Activated CD4-positive, alpha-beta T cell treated with anti-CD3 and anti-CD28 coated beads for 36 hours (primary cell): ENCODE measurements around the gene ELMO3. TPM values are rescaled to one million over a fixed set of nuclear protein-coding genes. Genes with fewer than 3 reads are reported as not detected.

Source experiments
- ATAC-seq: fragments of 200-7000 bp; cut with Tn5 transposase; one replicate; pipeline ENCODE4 v1.10.0; 2021; ENCODE audit warnings: mild to moderate bottlenecking, moderate library complexity
- CTCF ChIA-PET: fragments of 350-600 bp; sonication (Branson Sonifier 250); formaldehyde crosslinking; loops from one replicate; lab custom pipeline; 2021; ENCODE audit warnings: antibody characterized with exemption; lab: Charles Lee
- POLR2A ChIA-PET: fragments of 350-600 bp; sonication (Branson Sonifier 250); formaldehyde crosslinking; loops from one replicate; lab custom pipeline; 2021; ENCODE audit warnings: antibody characterized with exemption, inconsistent platforms; lab: Charles Lee
- DNase-seq: peaks from one replicate; pipeline ENCODE4 v3.0.0-alpha.2; 2020
- H3K27ac Mint-ChIP-seq: one replicate; pipeline ENCODE4 v1.8.0; 2021; ENCODE audit warnings: mixed read lengths
- H3K27me3 Mint-ChIP-seq: one replicate; pipeline ENCODE4 v1.8.0; 2021; ENCODE audit warnings: mixed read lengths
- H3K36me3 Mint-ChIP-seq: one replicate; pipeline ENCODE4 v1.8.0; 2021; ENCODE audit warnings: low read depth, mixed read lengths
- H3K4me1 Mint-ChIP-seq: one replicate; pipeline ENCODE4 v1.8.0; 2021; ENCODE audit warnings: mixed read lengths
- H3K4me3 Mint-ChIP-seq: one replicate; pipeline ENCODE4 v1.8.0; 2021; ENCODE audit warnings: mild to moderate bottlenecking, moderate library complexity, mixed read lengths
- H3K9me3 Mint-ChIP-seq: one replicate; pipeline ENCODE4 v1.8.0; 2021; ENCODE audit warnings: low read depth, mixed read lengths
- intact Hi-C, 2 experiments: fragments of 100-400 bp; cut with DNase I in 1 of 2; cut with micrococcal nuclease in 1 of 2; formaldehyde crosslinking; loops; one replicate each; pipeline versions ENCODE4 v1.14.2 to v1.15.1; 2022 to 2024; cut with DNase I, micrococcal nuclease
- total RNA-seq, 2 experiments: library from RNA; stranded (reverse); gene quantifications; one replicate each; pipeline ENCODE4 v1.2.3, GENCODE V29; 2021

Gene ELMO3
- total RNA-seq, 2 experiments from 2014 or later: 3.0 to 4.6 TPM

DNA sequence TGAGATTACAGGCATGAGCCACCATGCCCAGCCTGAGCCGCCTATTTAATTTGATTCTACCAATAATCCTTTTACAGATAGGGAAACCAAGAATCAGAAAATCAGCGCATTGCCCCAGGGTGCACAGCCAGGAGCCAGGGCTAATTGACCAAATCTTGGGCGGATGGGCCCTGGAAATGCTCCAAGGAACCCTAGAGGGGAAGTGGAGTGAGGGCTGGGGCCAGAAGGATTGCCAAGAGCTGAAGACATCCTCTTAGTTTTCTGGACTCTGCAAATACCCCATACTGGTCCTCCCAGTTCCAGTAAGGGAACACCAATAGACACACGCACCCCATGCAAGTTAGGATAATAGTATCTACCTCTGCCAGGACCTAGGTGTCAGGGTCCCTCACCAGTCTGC, 44.5 kb downstream of the ELMO3 start:
- ATAC-seq (no peak), DNase-seq (no peak)
- CTCF ChIA-PET: interaction anchor here (1.0 to 1.7 kb wide), 2 partner anchors 83 to 173 kb away, joined by 3 to 4 read pairs; partner anchors contain the start of gene ZDHHC1
- Mint-ChIP-seq H3K27ac (peak overlapping the region; percentile 83), H3K4me3 (no peak overlapping the region), H3K9me3 (no peaks in the 10 kb centered on the region), H3K36me3 (peaks cover 6% of the 10 kb centered on the region), H3K4me1 (peaks cover 45% of the 10 kb centered on the region), H3K27me3 (no peaks in the 10 kb centered on the region)
- POLR2A ChIA-PET: no interaction called here
- intact Hi-C loops: loop anchor here in 1 of 2 experiments (10.0 kb wide), 1 partner anchor 489 kb away; the partner anchor contains the start of gene DYNC1LI2

DNA sequence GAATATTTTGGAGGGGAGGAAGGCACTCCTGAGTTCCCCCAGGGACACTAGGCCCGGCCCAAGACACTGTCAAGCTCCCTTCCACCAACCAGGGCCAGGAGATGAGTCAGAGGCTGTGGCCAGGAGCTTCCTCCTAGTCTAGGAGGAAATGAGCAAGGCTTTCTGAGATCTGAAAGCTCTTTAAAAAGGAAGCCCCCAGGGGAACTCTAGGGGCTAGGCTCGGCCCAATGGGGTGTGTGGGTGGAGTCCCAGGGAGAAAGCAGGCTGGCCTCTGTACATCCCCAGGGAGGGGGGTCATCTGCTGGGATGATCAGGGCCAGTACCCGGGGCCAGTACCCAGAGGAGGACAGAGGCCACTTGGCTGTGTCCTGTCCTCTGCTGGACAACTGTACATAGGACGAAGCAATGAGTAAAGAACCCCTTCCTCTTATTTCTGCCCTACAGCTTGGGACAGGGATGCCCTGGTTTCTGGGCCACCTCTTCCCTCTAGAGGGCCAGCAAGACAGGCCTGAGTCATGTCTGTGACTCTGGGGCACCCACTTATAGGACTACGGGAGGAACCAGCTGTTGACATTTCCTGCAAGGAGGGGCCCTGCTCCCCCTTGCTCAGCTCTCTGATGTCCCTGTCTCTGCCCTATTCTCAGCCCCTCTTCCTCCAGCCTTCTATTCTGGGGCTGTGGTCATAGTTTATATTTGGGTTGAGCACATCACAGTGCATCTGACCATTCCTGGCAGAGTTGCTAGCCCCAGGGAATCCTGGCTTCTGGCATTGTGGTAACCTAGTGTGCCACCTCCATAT, 45.7 kb downstream of the ELMO3 start:
- Mint-ChIP-seq H3K27me3 (peaks cover 3% of the 10 kb centered on the region), H3K9me3 (no peaks in the 10 kb centered on the region), H3K36me3 (peaks cover 4% of the 10 kb centered on the region), H3K4me1 (peaks cover 51% of the 10 kb centered on the region), H3K4me3 (peak overlapping the region; percentile 87), H3K27ac (peak overlapping the region; percentile 91)
- intact Hi-C loops: loop anchor here (1.0 to 10.0 kb wide), 9 partner anchors 8 to 840 kb away; partner anchors contain the start of genes ACD (in 1 of the 2), DYNC1LI2 (in 1 of the 2), E2F4 (in 1 of the 2) and NFATC3 (in 1 of the 2)
- ChIA-PET CTCF (interaction anchor here (0.6 to 1.7 kb wide), 18 partner anchors 9 to 670 kb away, joined by 3 to 7 read pairs (median 4); partner anchors contain the start of genes FBXL8, PLEKHG4, TMEM208 and TRADD), POLR2A (interaction anchor here (0.5 to 1.5 kb wide), 8 partner anchors 8 to 1022 kb away, joined by 3 to 15 read pairs (median 3); partner anchors contain the start of gene TMEM208)
- DNase-seq (peak; percentile 91), ATAC-seq (peak; percentile 74)

DNA sequence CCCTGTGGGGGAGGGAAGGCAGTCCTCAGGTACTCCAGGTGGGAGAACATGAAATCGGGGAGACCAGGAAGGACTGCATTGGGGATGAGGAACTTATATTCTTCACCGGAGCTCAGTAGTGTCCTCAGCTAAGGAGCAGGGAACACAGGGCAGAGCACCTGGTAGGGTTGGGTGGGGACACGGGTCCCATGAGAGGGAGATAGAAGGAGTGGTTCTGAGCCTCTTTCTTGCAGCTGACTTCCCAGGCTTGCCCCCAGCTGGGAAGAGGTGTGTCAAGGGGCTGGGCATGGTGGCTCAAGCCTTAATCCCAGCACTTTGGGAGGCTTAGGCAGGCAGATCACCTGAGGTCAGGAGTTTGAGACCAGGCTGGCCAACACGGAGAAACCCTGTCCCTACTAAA, 46.3 kb downstream of the ELMO3 start:
- ChIA-PET CTCF (interaction anchor here (0.6 to 1.7 kb wide), 10 partner anchors 9 to 299 kb away, joined by 3 to 7 read pairs (median 4); partner anchors contain the start of genes FBXL8, TMEM208 and TRADD), POLR2A (interaction anchor here (0.8 to 1.5 kb wide), 3 partner anchors 14 to 133 kb away, joined by 4 to 15 read pairs (median 4); partner anchors contain the start of gene TMEM208)
- Mint-ChIP-seq H3K4me1 (peaks cover 57% of the 10 kb centered on the region), H3K27me3 (peaks cover 9% of the 10 kb centered on the region), H3K36me3 (peaks cover 4% of the 10 kb centered on the region), H3K27ac (peak overlapping the region; percentile 91), H3K4me3 (peak overlapping the region; percentile 87), H3K9me3 (no peaks in the 10 kb centered on the region)
- ATAC-seq (no peak), DNase-seq (no peak)
- intact Hi-C loops: loop anchor here (2.0 to 10.0 kb wide), 5 partner anchors 136 to 840 kb away; partner anchors contain the start of genes ACD (in 1 of the 2), DYNC1LI2 (in 1 of the 2), NFATC3 (in 1 of the 2) and PARD6A (in 1 of the 2)

DNA sequence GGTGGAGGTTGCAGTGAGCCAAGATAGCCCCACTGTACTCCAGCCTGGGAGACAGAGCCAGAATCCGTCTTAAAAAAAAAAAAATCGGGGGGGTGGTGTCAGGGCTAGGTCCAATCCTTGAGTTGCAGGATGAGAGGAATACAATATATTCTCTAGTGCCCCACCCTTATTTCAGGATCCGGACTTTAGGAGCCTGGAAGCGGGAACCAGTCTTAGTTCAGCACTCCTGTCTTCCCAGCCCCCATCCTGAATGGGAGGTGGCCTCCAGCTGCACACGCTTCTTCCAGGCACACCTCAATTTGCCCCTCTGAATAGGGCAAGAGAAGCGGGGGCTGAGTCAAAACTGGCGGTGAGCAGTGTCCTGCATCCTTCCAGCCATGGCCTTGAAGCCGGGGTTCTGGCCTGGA, 46.7 kb downstream of the ELMO3 start:
- DNase-seq (no peak), ATAC-seq (no peak)
- H3K36me3 Mint-ChIP-seq: peaks cover 4% of the 10 kb centered on the region
- peak overlapping the region; percentile 87 for H3K4me3 Mint-ChIP-seq
- H3K27ac Mint-ChIP-seq: peak overlapping the region; percentile 91
- H3K27me3 Mint-ChIP-seq: peaks cover 11% of the 10 kb centered on the region
- ChIA-PET POLR2A (no interaction called here), CTCF (interaction anchor here (0.6 to 1.7 kb wide), 5 partner anchors 15 to 299 kb away, joined by 3 to 5 read pairs (median 4); partner anchors contain the start of genes FBXL8 and TRADD)
- peaks cover 60% of the 10 kb centered on the region for H3K4me1 Mint-ChIP-seq
- intact Hi-C loops: loop anchor here (1.0 to 10.0 kb wide), 6 partner anchors 34 to 839 kb away; partner anchors contain the start of genes ACD (in 1 of the 2), DYNC1LI2 (in 1 of the 2), NFATC3 (in 1 of the 2) and PARD6A (in 1 of the 2)
- no peaks in the 10 kb centered on the region for H3K9me3 Mint-ChIP-seq

DNA sequence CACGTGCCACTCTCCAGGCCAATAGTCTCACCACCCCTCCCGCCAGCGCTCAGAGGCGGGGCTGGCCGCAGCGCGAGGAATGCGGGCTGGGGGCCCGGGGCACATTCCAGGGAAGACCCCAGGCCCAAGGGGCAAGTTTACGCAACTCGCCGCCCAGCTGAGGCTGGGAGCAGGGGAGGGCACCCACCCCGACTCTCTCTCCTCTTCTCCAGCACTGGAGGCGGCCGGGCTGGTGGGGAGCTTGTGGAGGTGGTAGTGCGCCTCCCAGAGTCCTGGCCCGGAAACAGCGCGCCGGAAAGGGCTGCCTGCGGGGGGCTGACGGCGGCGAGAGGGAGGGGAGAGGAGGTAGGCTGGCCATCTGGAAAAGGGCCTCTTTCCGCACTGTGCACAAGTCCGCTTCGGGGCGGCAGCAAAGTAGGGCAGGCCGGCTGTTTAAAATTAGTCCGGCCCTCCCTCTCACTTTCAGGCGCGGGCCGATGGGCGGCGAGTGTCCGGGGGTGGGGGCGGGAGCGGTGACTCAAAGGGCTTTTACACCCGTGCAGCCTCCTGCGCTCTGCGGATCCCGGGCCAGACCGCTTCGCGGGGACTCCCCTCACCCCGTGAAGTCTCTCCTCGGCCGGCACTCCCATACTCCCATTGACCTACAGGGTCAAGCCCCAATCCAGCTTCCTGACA, 47.3 kb downstream of the ELMO3 start:
- no peaks in the 10 kb centered on the region for H3K9me3 Mint-ChIP-seq
- ATAC-seq (no peak), DNase-seq (peak; percentile 77)
- H3K36me3 Mint-ChIP-seq: peaks cover 4% of the 10 kb centered on the region
- intact Hi-C loops: loop anchor here (1.0 to 10.0 kb wide), 4 partner anchors 33 to 691 kb away; partner anchors contain the start of genes ACD (in 1 of the 2), DYNC1LI2 (in 1 of the 2), PARD6A (in 1 of the 2) and PLEKHG4 (in 1 of the 2)
- CTCF ChIA-PET: interaction anchor here (1.6 kb wide), 1 partner anchor 15 kb away, joined by 4 read pairs; no protein-coding TSS in a partner anchor
- peaks cover 58% of the 10 kb centered on the region for H3K4me1 Mint-ChIP-seq
- POLR2A ChIA-PET: interaction anchor here (2.1 kb wide), 1 partner anchor 19 kb away, joined by 9 read pairs; the partner anchor contains the start of gene TMEM208
- H3K4me3 Mint-ChIP-seq: peak overlapping the region; percentile 87
- peak overlapping the region; percentile 85 for H3K27ac Mint-ChIP-seq
- H3K27me3 Mint-ChIP-seq: peaks cover 11% of the 10 kb centered on the region

DNA sequence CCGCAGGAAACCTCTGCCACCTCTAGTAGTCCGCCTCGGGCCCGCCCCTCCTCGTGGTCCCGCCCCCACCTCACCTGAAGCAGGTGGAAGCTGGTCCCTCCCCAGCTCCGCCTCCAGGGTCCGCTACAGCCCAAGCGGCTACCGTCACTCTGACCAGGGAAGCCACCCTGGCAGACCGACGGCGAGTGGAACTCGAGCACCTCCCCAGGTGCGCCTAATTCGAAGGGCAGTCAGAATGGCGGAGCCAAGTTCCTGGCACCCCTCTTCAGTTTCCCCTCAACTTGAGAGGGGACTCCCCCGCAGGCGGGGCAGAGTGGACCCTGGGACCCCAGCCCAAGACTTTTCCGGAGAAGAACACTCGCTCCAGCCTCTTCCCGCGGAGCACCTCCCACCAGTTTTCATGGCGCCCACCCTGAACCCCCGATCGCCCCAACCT, 47.8 kb downstream of the ELMO3 start:
- H3K9me3 Mint-ChIP-seq: no peaks in the 10 kb centered on the region
- ATAC-seq: no peak
- POLR2A ChIA-PET: interaction anchor here (0.6 to 2.1 kb wide), 3 partner anchors 14 to 89 kb away, joined by 5 to 9 read pairs (median 6); partner anchors contain the start of gene TMEM208

DNA sequence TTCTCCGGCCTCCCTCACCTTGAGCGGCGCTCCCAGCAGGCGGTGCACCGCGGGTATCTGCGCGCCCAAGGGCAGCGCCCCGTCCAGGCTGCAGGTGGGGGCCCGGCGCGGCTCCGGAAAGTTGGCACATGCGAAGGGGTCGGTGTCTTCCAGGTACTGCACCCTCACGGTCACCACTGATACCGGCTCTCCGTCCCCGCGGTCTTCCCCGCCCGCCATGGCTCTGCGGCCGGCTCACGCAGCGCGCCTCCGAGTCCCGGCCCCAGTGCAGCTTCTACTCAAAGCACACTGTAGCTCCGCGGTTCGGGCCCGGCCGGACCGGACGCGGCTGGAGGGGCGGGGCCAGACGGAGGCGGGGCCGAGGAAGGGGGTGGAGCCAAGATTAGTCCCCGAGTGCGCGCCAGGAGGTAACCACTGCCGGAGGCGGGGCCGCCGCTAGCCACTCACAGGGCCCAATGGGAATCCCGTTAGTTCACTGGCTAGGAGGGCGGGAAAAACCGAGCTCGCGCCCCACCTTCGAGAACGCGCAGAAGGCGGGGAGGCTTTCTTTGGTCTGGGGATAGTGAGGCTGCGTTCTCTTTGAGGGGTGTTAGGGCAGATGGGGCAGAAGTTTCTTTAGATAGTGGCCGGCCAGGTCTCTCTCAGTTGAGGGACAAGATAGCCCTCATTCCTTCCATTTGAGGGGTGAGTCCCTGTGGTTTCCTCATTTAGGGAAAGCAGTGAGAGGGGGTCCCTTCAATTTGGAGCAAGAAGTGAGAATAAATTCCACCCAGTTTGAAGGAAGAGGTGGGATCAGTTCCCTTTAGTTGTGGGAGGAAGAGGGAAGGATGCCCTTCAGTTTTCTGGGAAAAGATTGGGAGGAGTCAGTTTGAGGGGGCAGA, 48.5 kb downstream of the ELMO3 start, which contains the start of gene FHOD1:
FHOD1 (minus strand) TSS at position 290 of the 881 bp plus-strand sequence; CDS start at position 219, 71 bp downstream.
- H3K36me3 Mint-ChIP-seq: peaks cover 4% of the 10 kb centered on the region
- peaks cover 52% of the 10 kb centered on the region for H3K4me1 Mint-ChIP-seq
- peaks cover 11% of the 10 kb centered on the region for H3K27me3 Mint-ChIP-seq
- H3K9me3 Mint-ChIP-seq: no peaks in the 10 kb centered on the region
- ChIA-PET POLR2A (interaction anchor here (0.6 to 2.1 kb wide), 4 partner anchors 15 to 89 kb away, joined by 4 to 9 read pairs (median 6); partner anchors contain the start of gene TMEM208), CTCF (interaction anchor here (0.6 to 1.4 kb wide), 12 partner anchors 9 to 158 kb away, joined by 3 to 5 read pairs (median 3); partner anchors contain the start of genes B3GNT9, KCTD19 and LRRC36)
- intact Hi-C loops: loop anchor here (1.0 to 10.0 kb wide), 14 partner anchors 11 to 690 kb away; partner anchors contain the start of genes ACD (in 2 of the 2), PARD6A (in 2 of the 2), ATP6V0D1 (in 1 of the 2) and CBFB (in 1 of the 2)
- peak within 1 kb of the TSS; percentile 85 for H3K27ac Mint-ChIP-seq
- H3K4me3 Mint-ChIP-seq: peak within 1 kb of the TSS; percentile 87
- DNase-seq: peak; percentile 99
- peak; percentile 74 for ATAC-seq

More for the DNA sequence above, 47.8 kb downstream of the ELMO3 start:
- Mint-ChIP-seq H3K27me3 (peaks cover 11% of the 10 kb centered on the region), H3K36me3 (peaks cover 4% of the 10 kb centered on the region), H3K4me1 (peaks cover 53% of the 10 kb centered on the region), H3K27ac (peak overlapping the region; percentile 85), H3K4me3 (peak overlapping the region; percentile 87)
- no peak for DNase-seq
- CTCF ChIA-PET: interaction anchor here (1.2 kb wide), 2 partner anchors 62 to 92 kb away, joined by 3 read pairs; no protein-coding TSS in a partner anchor
- intact Hi-C loops: loop anchor here (1.0 to 10.0 kb wide), 14 partner anchors 10 to 691 kb away; partner anchors contain the start of genes ACD (in 2 of the 2), PARD6A (in 2 of the 2), PLEKHG4 (in 2 of the 2) and ATP6V0D1 (in 1 of the 2)

DNA sequence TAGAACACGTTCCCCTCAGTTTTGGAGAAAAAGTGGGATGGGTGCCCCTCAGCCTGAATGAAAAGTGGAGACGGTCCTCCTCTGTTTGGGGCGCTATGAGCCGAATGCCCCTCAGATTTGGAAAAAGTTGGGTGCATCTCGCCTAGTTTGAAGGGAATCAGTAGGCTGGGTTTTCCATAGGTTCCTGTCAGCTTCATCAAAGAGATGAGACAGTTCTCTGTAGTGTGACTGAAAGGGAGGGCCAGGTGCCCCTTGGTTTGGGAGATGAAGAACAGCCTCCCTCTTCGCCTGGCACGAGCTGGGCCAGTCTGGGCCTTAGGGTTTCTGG, 49.1 kb downstream of the ELMO3 start:
- Mint-ChIP-seq H3K27me3 (peaks cover 11% of the 10 kb centered on the region), H3K4me1 (peaks cover 49% of the 10 kb centered on the region)

More for the DNA sequence above, 49.1 kb downstream of the ELMO3 start:
- Mint-ChIP-seq H3K36me3 (peaks cover 4% of the 10 kb centered on the region), H3K4me3 (peak overlapping the region; percentile 87), H3K27ac (peak overlapping the region; percentile 79), H3K9me3 (no peaks in the 10 kb centered on the region)
- ChIA-PET POLR2A (interaction anchor here (0.6 to 2.1 kb wide), 3 partner anchors 15 to 21 kb away, joined by 3 to 9 read pairs (median 6); partner anchors contain the start of gene TMEM208), CTCF (interaction anchor here (0.6 to 1.4 kb wide), 16 partner anchors 8 to 230 kb away, joined by 3 to 5 read pairs (median 3); partner anchors contain the start of genes B3GNT9, HSD11B2, KCTD19 and LRRC36)
- no peak for DNase-seq
- ATAC-seq: no peak
- intact Hi-C loops: loop anchor here (5.0 to 10.0 kb wide), 3 partner anchors 414 to 689 kb away; partner anchors contain the start of genes ACD (in 1 of the 2), DYNC1LI2 (in 1 of the 2), PARD6A (in 1 of the 2) and PSMB10 (in 1 of the 2)
